Measurements from ENCODE around the gene ZBED2.

- TF ChIP-seq, protein P1, sequence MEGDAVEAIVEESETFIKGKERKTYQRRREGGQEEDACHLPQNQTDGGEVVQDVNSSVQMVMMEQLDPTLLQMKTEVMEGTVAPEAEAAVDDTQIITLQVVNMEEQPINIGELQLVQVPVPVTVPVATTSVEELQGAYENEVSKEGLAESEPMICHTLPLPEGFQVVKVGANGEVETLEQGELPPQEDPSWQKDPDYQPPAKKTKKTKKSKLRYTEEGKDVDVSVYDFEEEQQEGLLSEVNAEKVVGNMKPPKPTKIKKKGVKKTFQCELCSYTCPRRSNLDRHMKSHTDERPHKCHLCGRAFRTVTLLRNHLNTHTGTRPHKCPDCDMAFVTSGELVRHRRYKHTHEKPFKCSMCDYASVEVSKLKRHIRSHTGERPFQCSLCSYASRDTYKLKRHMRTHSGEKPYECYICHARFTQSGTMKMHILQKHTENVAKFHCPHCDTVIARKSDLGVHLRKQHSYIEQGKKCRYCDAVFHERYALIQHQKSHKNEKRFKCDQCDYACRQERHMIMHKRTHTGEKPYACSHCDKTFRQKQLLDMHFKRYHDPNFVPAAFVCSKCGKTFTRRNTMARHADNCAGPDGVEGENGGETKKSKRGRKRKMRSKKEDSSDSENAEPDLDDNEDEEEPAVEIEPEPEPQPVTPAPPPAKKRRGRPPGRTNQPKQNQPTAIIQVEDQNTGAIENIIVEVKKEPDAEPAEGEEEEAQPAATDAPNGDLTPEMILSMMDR (IDR thresholded peaks at IDR 0.05), result no peak
- TF ChIP-seq POLR2A (IDR thresholded peaks at IDR 0.05), result no peak
- no peak for TF ChIP-seq POLR2AphosphoS5 (IDR thresholded peaks at IDR 0.05)
Measured at GRCh38 chr3:111609700-111610099, 14.6 kb upstream of the ZBED2 start.

Measured in breast epithelium (tissue), 3 donors.